Thoracic aorta (tissue), 2 donors: ENCODE data around the gene MPO. TPM values are rescaled to one million over a fixed set of nuclear protein-coding genes. Genes with fewer than 3 reads are reported as not detected.

Source experiments
- ATAC-seq: fragments of 150-250 bp; one replicate; pipeline ENCODE4 v1.8.0; 2017; ENCODE audit warnings: low read depth; ENCODE audit not compliant: insufficient number of reproducible peaks, low FRiP score
- DNase-seq: peaks from one replicate; pipeline ENCODE4 v3.0.0-alpha.2; 2020; ENCODE audit warnings: low spot score
- H3K27ac ChIP-seq, 2 donors: fragments of 200-600 bp; sonication (generic); 1 replicate in 1 of 2; 2 replicates in 1 of 2; pipeline ENCODE4 v1.5.1; 2016; ENCODE audit warnings: mild to moderate bottlenecking in 2 of 2, moderate library complexity in 2 of 2
- H3K27me3 ChIP-seq: fragments of 200-600 bp; sonication (generic); replicated peaks from 2 replicates; pipeline ENCODE4 v1.6.0; 2016; ENCODE audit warnings: mild to moderate bottlenecking; ENCODE audit not compliant: insufficient read depth
- H3K36me3 ChIP-seq: fragments of 200-600 bp; sonication (generic); one replicate; pipeline ENCODE4 v1.5.1; 2016
- H3K4me1 ChIP-seq, 2 donors: fragments of 200-600 bp; sonication (generic); 1 replicate in 1 of 2; 2 replicates in 1 of 2; pipeline versions ENCODE4 v1.5.1 to v1.6.0; 2016; ENCODE audit warnings: low read depth in 2 of 2, mild to moderate bottlenecking in 1 of 2; ENCODE audit not compliant: control insufficient read depth in 1 of 2
- H3K4me3 ChIP-seq: fragments of 200-600 bp; sonication (generic); 2 replicates; pipeline ENCODE4 v1.5.1; 2016; ENCODE audit warnings: mild to moderate bottlenecking
- H3K9me3 ChIP-seq: fragments of 200-600 bp; sonication (generic); 2 replicates; pipeline ENCODE4 v1.5.1; 2016
- total RNA-seq, 2 donors: library from RNA; depleted of rRNA; stranded (reverse); fragments of >200 nt; gene quantifications; one replicate each; pipeline versions ENCODE4 v1.1.0 to v1.2.3, GENCODE V29; 2016
- TF ChIP-seq, protein P1 (sequence below): fragments of 200-600 bp; sonication (generic); IDR thresholded peaks from one replicate; pipeline ENCODE4 v1.5.1; 2019; ENCODE audit warnings: antibody characterized with exemption

The MPO gene
- total RNA-seq, 2 donors from 2014 or later, result 0.14 TPM; not detected in 1

DNA sequence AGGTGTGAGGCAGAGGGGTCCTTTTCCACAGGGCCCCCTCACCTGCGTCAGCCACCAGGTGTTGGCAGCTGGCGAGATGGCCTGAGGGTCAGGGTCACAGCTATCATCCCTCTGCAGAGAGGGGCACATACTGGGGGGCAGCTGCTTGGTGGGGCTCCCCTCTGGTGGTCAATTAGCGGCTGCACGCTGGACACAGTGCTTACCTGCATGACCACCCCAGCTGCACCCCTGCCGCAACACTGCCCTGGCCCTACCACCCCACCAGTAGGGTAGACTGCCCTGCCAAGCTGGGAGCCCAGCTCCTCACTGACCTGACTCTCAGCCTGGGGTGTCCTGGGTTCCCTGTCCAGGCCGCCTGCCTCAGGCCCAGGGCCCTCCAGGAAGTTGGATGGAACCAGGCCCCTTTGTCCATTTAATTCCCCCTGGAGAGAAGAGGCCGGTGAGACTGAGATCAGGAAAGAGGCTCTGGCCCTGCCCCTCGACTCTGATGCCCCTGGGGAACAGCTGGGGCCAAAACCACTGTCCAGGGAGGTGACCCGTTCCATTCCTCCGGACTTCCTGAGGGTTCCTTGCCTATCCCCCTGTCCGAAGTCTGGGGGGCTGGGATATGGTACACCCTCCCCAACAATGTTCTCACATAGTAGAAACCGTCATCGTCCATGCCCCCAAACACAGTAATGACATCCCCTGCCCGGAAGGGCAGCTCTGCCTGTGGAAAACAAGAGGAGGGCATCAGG lies 24.2 kb upstream of the MPO start:
- H3K27ac ChIP-seq, result no peak overlapping the region
- no peaks in the 10 kb centered on the region for H3K27me3 ChIP-seq
- DNase-seq (no peak), ATAC-seq (no peak)
- TF ChIP-seq, protein P1, sequence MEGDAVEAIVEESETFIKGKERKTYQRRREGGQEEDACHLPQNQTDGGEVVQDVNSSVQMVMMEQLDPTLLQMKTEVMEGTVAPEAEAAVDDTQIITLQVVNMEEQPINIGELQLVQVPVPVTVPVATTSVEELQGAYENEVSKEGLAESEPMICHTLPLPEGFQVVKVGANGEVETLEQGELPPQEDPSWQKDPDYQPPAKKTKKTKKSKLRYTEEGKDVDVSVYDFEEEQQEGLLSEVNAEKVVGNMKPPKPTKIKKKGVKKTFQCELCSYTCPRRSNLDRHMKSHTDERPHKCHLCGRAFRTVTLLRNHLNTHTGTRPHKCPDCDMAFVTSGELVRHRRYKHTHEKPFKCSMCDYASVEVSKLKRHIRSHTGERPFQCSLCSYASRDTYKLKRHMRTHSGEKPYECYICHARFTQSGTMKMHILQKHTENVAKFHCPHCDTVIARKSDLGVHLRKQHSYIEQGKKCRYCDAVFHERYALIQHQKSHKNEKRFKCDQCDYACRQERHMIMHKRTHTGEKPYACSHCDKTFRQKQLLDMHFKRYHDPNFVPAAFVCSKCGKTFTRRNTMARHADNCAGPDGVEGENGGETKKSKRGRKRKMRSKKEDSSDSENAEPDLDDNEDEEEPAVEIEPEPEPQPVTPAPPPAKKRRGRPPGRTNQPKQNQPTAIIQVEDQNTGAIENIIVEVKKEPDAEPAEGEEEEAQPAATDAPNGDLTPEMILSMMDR, result no peak
- H3K9me3 ChIP-seq, result no peaks in the 10 kb centered on the region
- no peaks in the 10 kb centered on the region for H3K4me1 ChIP-seq
- no peak overlapping the region for H3K4me3 ChIP-seq
- no peaks in the 10 kb centered on the region for H3K36me3 ChIP-seq

DNA sequence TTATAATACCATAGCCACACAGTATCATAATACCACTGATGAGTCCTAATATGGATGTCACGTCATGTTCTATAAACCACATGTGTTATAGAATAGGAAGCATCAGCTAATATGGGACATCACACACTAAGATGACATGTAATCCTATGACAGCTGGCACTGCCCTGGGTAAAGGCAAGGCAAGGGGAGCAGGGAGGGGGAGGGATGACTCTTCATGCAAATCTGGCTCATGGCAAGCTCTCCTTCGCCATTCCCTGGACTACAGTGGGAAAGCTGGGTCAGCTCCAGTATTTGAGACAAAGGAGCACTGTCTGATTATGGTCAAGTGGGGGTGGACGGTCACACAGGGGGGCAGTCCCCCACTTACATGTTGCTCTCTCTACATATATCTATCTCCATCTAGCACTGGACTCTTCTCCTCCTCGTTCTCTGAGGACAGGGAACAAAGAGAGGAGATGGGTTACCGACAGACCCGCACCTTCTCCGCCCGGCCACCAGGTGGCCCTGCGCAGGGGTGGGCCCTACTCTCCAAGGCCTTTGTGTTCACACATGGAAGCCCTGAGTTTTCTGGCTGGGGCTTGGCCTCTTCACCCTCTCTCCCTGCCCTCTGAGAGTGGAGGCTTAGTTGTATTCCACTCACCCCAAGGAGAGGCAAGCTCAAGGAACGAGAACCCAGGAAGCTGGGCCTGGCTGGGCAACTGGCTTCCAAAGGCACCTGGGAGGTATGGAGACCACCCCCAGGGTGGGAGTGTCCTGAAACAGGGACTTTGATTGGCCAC lies 23.4 kb upstream of the MPO start:
- ATAC-seq, result no peak
- DNase-seq, result no peak
- TF ChIP-seq, protein P1, result peak; percentile 51
- Histone ChIP-seq H3K4me1 (no peaks in the 10 kb centered on the region), H3K4me3 (no peak overlapping the region), H3K27ac (no peak overlapping the region), H3K9me3 (no peaks in the 10 kb centered on the region), H3K27me3 (no peaks in the 10 kb centered on the region), H3K36me3 (no peaks in the 10 kb centered on the region)

DNA sequence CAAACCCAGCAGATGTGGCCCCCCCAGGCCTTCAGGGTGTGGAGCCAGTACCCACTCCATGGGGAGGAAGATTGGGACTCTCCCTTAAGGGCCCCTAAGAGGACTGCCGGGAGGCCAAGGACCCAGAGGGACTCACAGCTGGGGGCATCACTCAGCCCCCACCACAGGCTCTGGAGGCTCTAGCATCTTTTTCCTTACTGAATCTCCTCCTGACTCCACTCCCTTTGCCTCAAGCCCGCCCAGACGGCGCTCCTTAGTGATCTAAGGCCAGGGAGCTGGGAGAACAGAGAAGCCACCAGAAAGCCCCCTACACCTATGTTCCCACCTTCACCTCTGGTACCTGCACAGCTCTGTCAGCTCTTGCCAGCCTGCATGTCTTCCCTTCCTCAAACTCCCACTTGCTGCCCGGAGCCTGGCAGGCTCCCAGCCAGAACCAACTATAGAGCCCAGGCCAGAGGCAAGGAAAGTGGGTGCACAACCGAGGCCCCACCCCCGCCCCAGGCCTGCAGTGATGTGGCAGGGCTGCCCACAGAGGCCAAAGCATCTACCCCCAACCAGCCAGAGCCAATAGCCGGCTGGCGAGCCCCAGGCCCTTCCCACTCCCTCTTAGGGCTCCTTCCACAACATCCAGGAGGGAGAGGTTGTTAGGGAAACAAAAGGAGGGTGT lies 22.3 kb upstream of the MPO start:
- H3K4me1 ChIP-seq, result no peaks in the 10 kb centered on the region
- H3K27me3 ChIP-seq, result no peaks in the 10 kb centered on the region
- no peak for DNase-seq
- ATAC-seq, result no peak
- TF ChIP-seq, protein P1, result no peak
- H3K9me3 ChIP-seq, result no peaks in the 10 kb centered on the region
- no peaks in the 10 kb centered on the region for H3K36me3 ChIP-seq
- no peak overlapping the region for H3K27ac ChIP-seq
- H3K4me3 ChIP-seq, result no peak overlapping the region

DNA sequence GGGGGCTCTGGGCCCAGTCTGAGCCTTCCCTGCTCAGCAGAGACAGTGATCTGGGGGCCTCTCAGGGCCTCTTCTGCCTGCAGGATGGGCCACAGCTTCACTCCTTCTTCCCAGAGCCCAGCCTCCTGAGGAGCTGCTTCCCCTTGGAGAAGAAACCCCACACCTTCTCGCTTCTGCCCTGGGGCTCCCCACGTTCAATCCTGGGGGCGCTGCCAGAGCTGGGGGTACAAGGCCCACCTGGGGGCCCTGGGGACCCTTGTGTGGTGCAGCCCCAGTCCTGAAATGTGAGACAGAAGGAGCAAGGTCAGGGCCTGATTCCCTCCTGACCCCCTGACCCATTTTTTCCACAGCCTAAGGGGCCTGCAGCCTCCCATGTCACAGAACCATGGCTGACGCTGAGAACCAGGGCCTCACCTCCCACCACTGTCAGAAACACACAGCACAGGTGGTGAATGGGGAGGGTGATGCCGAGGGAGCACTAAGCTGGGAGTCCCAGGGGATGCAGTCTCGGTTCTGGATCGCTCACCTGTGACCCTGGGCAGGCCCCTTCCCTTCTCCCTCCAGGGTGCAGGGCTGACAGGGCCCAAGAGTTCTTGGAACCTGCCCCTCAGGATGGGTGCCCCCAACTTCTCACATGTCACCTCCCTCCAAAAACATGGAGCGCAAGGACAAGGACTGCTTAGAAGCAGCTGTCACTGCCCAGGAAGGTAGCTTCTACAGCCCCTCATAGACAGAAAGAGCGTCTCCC lies 21.6 kb upstream of the MPO start:
- Histone ChIP-seq H3K27ac (no peak overlapping the region), H3K27me3 (no peaks in the 10 kb centered on the region), H3K4me3 (no peak overlapping the region), H3K4me1 (no peaks in the 10 kb centered on the region), H3K9me3 (no peaks in the 10 kb centered on the region), H3K36me3 (no peaks in the 10 kb centered on the region)
- no peak for ATAC-seq
- no peak for DNase-seq
- TF ChIP-seq, protein P1, result no peak
